Left hindlimb (tissue), 1 donor: ENCODE data around the gene ANKRA2.

Source experiments
- DNase-seq: peaks from one replicate; pipeline ENCODE4 v3.0.0-alpha.2; 2018

ANKRA2 gene

GRCh38 chr5:73565139-73565968 lies at the start of gene ANKRA2, which contains the start of gene UTP15:
Gene ANKRA2 (minus strand): TSS chr5:73565639. CDS start chr5:73562881, 2,758 bp downstream.
Gene UTP15 (plus strand): TSS chr5:73565743. CDS start chr5:73567345, 1,602 bp downstream.
- DNase-seq, result peak; percentile 99

GRCh38 chr5:73615085-73615484 lies 49.6 kb upstream of the ANKRA2 start:
- no peak for DNase-seq

- no peak for DNase-seq
Measured at GRCh38 chr5:73612799-73613198, 47.4 kb upstream of the ANKRA2 start.

GRCh38 chr5:73607228-73607627 lies 41.8 kb upstream of the ANKRA2 start:
- DNase-seq, result no peak

GRCh38 chr5:73606206-73606753 lies 40.8 kb upstream of the ANKRA2 start:
- no peak for DNase-seq

GRCh38 chr5:73605223-73606087 lies 40.0 kb upstream of the ANKRA2 start:
- no peak for DNase-seq

- DNase-seq, result no peak
Measured at GRCh38 chr5:73603998-73604397, 38.6 kb upstream of the ANKRA2 start.

GRCh38 chr5:73599380-73599779 lies 33.9 kb upstream of the ANKRA2 start:
- no peak for DNase-seq

GRCh38 chr5:73596705-73597328 lies 31.4 kb upstream of the ANKRA2 start:
- no peak for DNase-seq

- DNase-seq, result no peak
Measured at GRCh38 chr5:73592551-73592950, 27.1 kb upstream of the ANKRA2 start.

GRCh38 chr5:73591698-73592501 lies 26.5 kb upstream of the ANKRA2 start:
- DNase-seq, result no peak

GRCh38 chr5:73591102-73591695 lies 25.8 kb upstream of the ANKRA2 start:
- DNase-seq, result peak; percentile 33

GRCh38 chr5:73587923-73588322 lies 22.5 kb upstream of the ANKRA2 start:
- DNase-seq, result no peak

GRCh38 chr5:73582285-73583145 lies 17.1 kb upstream of the ANKRA2 start:
- no peak for DNase-seq

GRCh38 chr5:73565969-73566547 lies 619 bp upstream of the ANKRA2 start:
- DNase-seq, result no peak

GRCh38 chr5:73564675-73565074 lies 764 bp downstream of the ANKRA2 start:
- peak; percentile 36 for DNase-seq

GRCh38 chr5:73564018-73564417 lies 1.4 kb downstream of the ANKRA2 start:
- no peak for DNase-seq

GRCh38 chr5:73558950-73559349 lies 6.5 kb downstream of the ANKRA2 start:
- DNase-seq, result no peak

GRCh38 chr5:73552642-73553041 lies 12.8 kb downstream of the ANKRA2 start:
- DNase-seq, result no peak

- DNase-seq, result no peak
Measured at GRCh38 chr5:73550016-73550415, 15.4 kb downstream of the ANKRA2 start.
